Stimulated activated CD4-positive, alpha-beta T cell treated with anti-CD3 and anti-CD28 coated beads, Interleukin-4, amount 100 ng/mL, for 48 hours (primary cell): ENCODE measurements around the gene TPRG1L.

ENCODE experiments used
- DNase-seq, 2 donors: peaks; one replicate each; pipeline ENCODE4 v3.0.0-alpha.2; 2020; ENCODE audit warnings: low read depth in 2 of 2

TPRG1L gene

GRCh38 chr1:3663999-3664699 lies 39.3 kb downstream of the TPRG1L start:
- DNase-seq, result no peak

GRCh38 chr1:3664700-3665375 lies 40.0 kb downstream of the TPRG1L start:
- no peak for DNase-seq

GRCh38 chr1:3668148-3668547 lies 43.3 kb downstream of the TPRG1L start:
- DNase-seq, result no peak

- DNase-seq, result no peak
These were observed 43.9 kb downstream of the TPRG1L start for GRCh38 chr1:3668585-3669300.

GRCh38 chr1:3669421-3669821 lies 44.6 kb downstream of the TPRG1L start:
- DNase-seq, result no peak

GRCh38 chr1:3669971-3670431 lies 45.2 kb downstream of the TPRG1L start:
- no peak for DNase-seq

- no peak for DNase-seq
These were observed 46.0 kb downstream of the TPRG1L start for GRCh38 chr1:3670823-3671265.

- DNase-seq, result no peak
These were observed 46.8 kb downstream of the TPRG1L start for GRCh38 chr1:3671371-3672180.

- DNase-seq, result no peak
These were observed 47.6 kb downstream of the TPRG1L start for GRCh38 chr1:3672231-3672970.

- no peak for DNase-seq
These were observed 48.2 kb downstream of the TPRG1L start for GRCh38 chr1:3672971-3673361.

- no peak for DNase-seq
These were observed 48.7 kb downstream of the TPRG1L start for GRCh38 chr1:3673381-3674099.

GRCh38 chr1:3674100-3675094 lies 49.6 kb downstream of the TPRG1L start:
- DNase-seq, result no peak

GRCh38 chr1:3675436-3675835 lies 50.6 kb downstream of the TPRG1L start:
- DNase-seq, result no peak

GRCh38 chr1:3676581-3677470 lies 52.0 kb downstream of the TPRG1L start:
- DNase-seq, result no peak

- DNase-seq, result no peak
These were observed 52.7 kb downstream of the TPRG1L start for GRCh38 chr1:3677484-3677883.

- DNase-seq, result no peak
These were observed 53.7 kb downstream of the TPRG1L start for GRCh38 chr1:3678361-3679097.

GRCh38 chr1:3679098-3679555 lies 54.3 kb downstream of the TPRG1L start:
- DNase-seq, result no peak
